ENCODE measurements around the gene ACTL6B.

DNA sequence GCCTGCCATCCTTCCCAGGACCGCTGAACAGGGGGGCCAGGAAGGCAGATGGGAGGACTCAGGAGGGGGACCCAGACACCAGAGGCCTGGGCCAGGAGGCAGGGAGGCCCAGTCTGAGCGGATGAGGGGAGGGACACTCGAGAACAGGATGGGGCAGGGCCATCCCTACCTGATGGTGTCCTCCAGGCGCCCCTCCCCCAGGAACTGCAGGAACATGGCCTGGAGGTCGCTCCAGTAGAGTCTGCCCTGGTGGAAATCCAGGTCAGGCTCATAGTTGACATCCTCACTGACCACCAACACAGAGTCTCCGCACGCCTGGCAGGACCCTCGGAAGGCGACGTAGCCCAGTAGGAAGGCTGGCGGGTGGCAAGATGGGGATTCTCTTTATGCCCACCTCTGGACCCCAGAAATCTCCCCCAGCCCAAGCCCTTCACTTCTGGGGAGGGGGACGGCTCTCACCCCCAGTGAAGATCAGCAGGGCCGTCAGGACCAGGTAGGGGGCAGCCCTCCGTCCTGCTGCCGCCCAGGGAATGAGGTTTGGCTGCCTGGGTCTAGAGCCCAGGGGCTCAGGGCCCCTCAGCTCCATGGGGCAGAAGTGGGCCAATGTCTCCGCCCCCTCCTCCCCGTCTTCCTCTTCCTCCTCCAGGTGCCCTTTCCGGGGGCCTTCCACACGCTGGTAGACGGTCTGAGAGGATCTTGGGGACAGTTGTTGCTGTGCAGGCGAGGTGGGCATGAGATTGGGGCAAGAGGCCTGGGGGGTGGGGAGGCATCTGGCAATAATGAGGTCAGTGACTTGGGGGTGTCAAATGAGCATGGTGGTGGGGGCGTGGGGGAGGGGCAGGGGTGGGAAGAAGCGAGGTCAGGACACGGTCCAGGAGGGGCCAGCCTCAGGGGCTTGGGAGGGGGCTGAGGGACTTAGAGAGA is 15.5 kb downstream of the ACTL6B start:
- TF ChIP-seq, protein P1, sequence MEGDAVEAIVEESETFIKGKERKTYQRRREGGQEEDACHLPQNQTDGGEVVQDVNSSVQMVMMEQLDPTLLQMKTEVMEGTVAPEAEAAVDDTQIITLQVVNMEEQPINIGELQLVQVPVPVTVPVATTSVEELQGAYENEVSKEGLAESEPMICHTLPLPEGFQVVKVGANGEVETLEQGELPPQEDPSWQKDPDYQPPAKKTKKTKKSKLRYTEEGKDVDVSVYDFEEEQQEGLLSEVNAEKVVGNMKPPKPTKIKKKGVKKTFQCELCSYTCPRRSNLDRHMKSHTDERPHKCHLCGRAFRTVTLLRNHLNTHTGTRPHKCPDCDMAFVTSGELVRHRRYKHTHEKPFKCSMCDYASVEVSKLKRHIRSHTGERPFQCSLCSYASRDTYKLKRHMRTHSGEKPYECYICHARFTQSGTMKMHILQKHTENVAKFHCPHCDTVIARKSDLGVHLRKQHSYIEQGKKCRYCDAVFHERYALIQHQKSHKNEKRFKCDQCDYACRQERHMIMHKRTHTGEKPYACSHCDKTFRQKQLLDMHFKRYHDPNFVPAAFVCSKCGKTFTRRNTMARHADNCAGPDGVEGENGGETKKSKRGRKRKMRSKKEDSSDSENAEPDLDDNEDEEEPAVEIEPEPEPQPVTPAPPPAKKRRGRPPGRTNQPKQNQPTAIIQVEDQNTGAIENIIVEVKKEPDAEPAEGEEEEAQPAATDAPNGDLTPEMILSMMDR (IDR thresholded peaks at IDR 0.05), result no peak
- TF ChIP-seq EZH2 (IDR thresholded peaks at IDR 0.05) (no peak), EZH2phosphoT487 (IDR thresholded peaks at IDR 0.05) (no peak)

Data from neural progenitor cell (in vitro differentiated cells).